Measurements from ENCODE around the gene KCNIP2.
A peak's percentile ranks its signal among the peaks of the same experiment; 100 is the strongest.

Gene KCNIP2

GRCh38 chr10:101851411-101852116 lies 8.0 kb upstream of the KCNIP2 start:
- no peaks in the 10 kb centered on the region for H3K27me3 ChIP-seq (ENCODE audit: control insufficient read depth in 5 of 5, insufficient read depth in 4 of 5, low read length in 5 of 5)
- H3K9me3 ChIP-seq (ENCODE audit: control insufficient read depth in 5 of 5, low read length in 5 of 5) = no peaks in the 10 kb centered on the region
- H3K9ac ChIP-seq (ENCODE audit: low read length in 5 of 5) = no peak overlapping the region
- peaks cover 0 to 12% (median 4%) of the 10 kb centered on the region in 5 donors for H3K36me3 ChIP-seq (ENCODE audit: control insufficient read depth in 5 of 5, insufficient read depth in 5 of 5, low read length in 5 of 5)
- peaks cover 8 to 89% (median 65%) of the 10 kb centered on the region in 5 donors for H3K4me1 ChIP-seq (ENCODE audit: control insufficient read depth in 5 of 5, insufficient read depth in 5 of 5, low read length in 5 of 5)
- H3K4me3 ChIP-seq (ENCODE audit: low read depth in 1 of 5, low read length in 5 of 5) = peak overlapping the region in 3 of 5 donors; percentile 29 to 49 (median 30)
- peak overlapping the region; percentile 25 for H3K27ac ChIP-seq (ENCODE audit: low read depth, low read length)

- no peak overlapping the region for H3K9ac ChIP-seq (ENCODE audit: low read length in 5 of 5)
- H3K9me3 ChIP-seq (ENCODE audit: control insufficient read depth in 5 of 5, low read length in 5 of 5) = no peaks in the 10 kb centered on the region
- H3K4me3 ChIP-seq (ENCODE audit: low read depth in 1 of 5, low read length in 5 of 5) = no peak overlapping the region
- H3K4me1 ChIP-seq (ENCODE audit: control insufficient read depth in 5 of 5, insufficient read depth in 5 of 5, low read length in 5 of 5) = peaks cover 8 to 85% (median 68%) of the 10 kb centered on the region in 5 donors
- peaks cover 0 to 13% (median 6%) of the 10 kb centered on the region in 5 donors for H3K36me3 ChIP-seq (ENCODE audit: control insufficient read depth in 5 of 5, insufficient read depth in 5 of 5, low read length in 5 of 5)
- H3K27me3 ChIP-seq (ENCODE audit: control insufficient read depth in 5 of 5, insufficient read depth in 4 of 5, low read length in 5 of 5) = no peaks in the 10 kb centered on the region
- no peak overlapping the region for H3K27ac ChIP-seq (ENCODE audit: low read depth, low read length)
Observed at GRCh38 chr10:101850749-101851148, 7.1 kb upstream of the KCNIP2 start.

DNA sequence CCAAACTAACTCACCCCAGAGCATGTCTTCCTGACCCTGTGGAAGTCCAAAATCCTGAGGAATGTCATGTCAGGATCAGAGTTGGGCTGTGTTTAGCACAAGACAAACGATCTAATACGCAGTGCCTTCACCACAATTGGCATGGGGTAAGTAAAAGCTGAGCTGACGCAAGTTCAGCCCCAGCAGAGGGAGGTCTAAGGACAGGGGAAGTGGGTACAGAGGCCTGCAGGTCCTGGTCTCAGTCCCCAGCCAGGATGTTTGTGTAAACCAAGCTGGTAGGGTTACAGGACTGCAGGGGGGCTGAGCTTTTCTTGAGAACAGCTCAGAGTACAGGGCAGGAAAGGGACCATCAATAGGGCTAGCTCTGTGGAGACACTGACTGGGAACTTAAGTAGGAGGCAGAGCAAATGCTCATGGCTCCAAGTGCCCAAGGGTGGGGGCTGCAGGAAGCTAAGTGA lies 5.3 kb upstream of the KCNIP2 start:
- peaks cover 8 to 98% (median 85%) of the 10 kb centered on the region in 5 donors for H3K4me1 ChIP-seq (ENCODE audit: control insufficient read depth in 5 of 5, insufficient read depth in 5 of 5, low read length in 5 of 5)
- H3K27ac ChIP-seq (ENCODE audit: low read depth, low read length) = peak overlapping the region; percentile 42
- H3K9ac ChIP-seq (ENCODE audit: low read length in 5 of 5) = peak overlapping the region in 3 of 5 donors; percentile 0 to 44 (median 16)
- peak overlapping the region in 3 of 5 donors; percentile 6 to 39 (median 30) for H3K4me3 ChIP-seq (ENCODE audit: low read depth in 1 of 5, low read length in 5 of 5)
- no peaks in the 10 kb centered on the region for H3K27me3 ChIP-seq (ENCODE audit: control insufficient read depth in 5 of 5, insufficient read depth in 4 of 5, low read length in 5 of 5)
- no peaks in the 10 kb centered on the region for H3K9me3 ChIP-seq (ENCODE audit: control insufficient read depth in 5 of 5, low read length in 5 of 5)
- H3K36me3 ChIP-seq (ENCODE audit: control insufficient read depth in 5 of 5, insufficient read depth in 5 of 5, low read length in 5 of 5) = peaks cover 0 to 15% (median 9%) of the 10 kb centered on the region in 5 donors

DNA sequence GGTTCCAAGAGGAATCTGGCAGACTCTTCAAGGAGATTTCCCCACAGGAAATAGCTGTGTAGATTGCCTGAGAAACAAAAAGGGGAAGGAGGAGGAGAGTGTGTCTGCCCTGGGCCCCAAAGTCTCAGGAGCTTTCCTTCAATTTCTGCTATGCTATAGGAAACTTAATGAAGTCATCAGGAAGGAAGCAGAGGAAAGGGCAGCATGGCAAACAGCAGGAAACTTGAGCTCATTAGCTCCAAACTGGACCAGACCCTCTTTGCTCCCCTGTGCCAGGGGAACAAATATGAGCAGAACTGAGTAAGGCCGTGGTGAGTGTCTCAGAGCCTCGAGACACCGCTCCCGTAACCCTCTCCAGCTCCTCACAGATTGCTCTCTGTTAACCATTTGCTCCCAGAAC lies 4.8 kb upstream of the KCNIP2 start:
- Histone ChIP-seq H3K9ac (ENCODE audit: low read length in 5 of 5) (peak overlapping the region in 3 of 5 donors; percentile 0 to 44 (median 16)), H3K27ac (ENCODE audit: low read depth, low read length) (peak overlapping the region; percentile 42), H3K36me3 (ENCODE audit: control insufficient read depth in 5 of 5, insufficient read depth in 5 of 5, low read length in 5 of 5) (peaks cover 0 to 15% (median 9%) of the 10 kb centered on the region in 5 donors), H3K9me3 (ENCODE audit: control insufficient read depth in 5 of 5, low read length in 5 of 5) (no peaks in the 10 kb centered on the region), H3K4me1 (ENCODE audit: control insufficient read depth in 5 of 5, insufficient read depth in 5 of 5, low read length in 5 of 5) (peaks cover 8 to 94% (median 83%) of the 10 kb centered on the region in 5 donors), H3K4me3 (ENCODE audit: low read depth in 1 of 5, low read length in 5 of 5) (peak overlapping the region in 3 of 5 donors; percentile 6 to 39 (median 30)), H3K27me3 (ENCODE audit: control insufficient read depth in 5 of 5, insufficient read depth in 4 of 5, low read length in 5 of 5) (no peaks in the 10 kb centered on the region)

GRCh38 chr10:101845893-101846292 lies 2.3 kb upstream of the KCNIP2 start:
- Histone ChIP-seq H3K4me1 (ENCODE audit: control insufficient read depth in 5 of 5, insufficient read depth in 5 of 5, low read length in 5 of 5) (peaks cover 8 to 84% (median 78%) of the 10 kb centered on the region in 5 donors), H3K27ac (ENCODE audit: low read depth, low read length) (no peak overlapping the region), H3K9me3 (ENCODE audit: control insufficient read depth in 5 of 5, low read length in 5 of 5) (no peaks in the 10 kb centered on the region), H3K9ac (ENCODE audit: low read length in 5 of 5) (peak overlapping the region in 1 of 5 donors; percentile 15), H3K4me3 (ENCODE audit: low read depth in 1 of 5, low read length in 5 of 5) (no peak overlapping the region), H3K27me3 (ENCODE audit: control insufficient read depth in 5 of 5, insufficient read depth in 4 of 5, low read length in 5 of 5) (no peaks in the 10 kb centered on the region), H3K36me3 (ENCODE audit: control insufficient read depth in 5 of 5, insufficient read depth in 5 of 5, low read length in 5 of 5) (peaks cover 0 to 14% (median 9%) of the 10 kb centered on the region in 5 donors)

GRCh38 chr10:101841826-101842225 lies 1.8 kb downstream of the KCNIP2 start:
- Histone ChIP-seq H3K9me3 (ENCODE audit: control insufficient read depth in 5 of 5, low read length in 5 of 5) (no peaks in the 10 kb centered on the region), H3K27me3 (ENCODE audit: control insufficient read depth in 5 of 5, insufficient read depth in 4 of 5, low read length in 5 of 5) (no peaks in the 10 kb centered on the region), H3K9ac (ENCODE audit: low read length in 5 of 5) (peak overlapping the region in 3 of 5 donors; percentile 68 to 81 (median 78)), H3K27ac (ENCODE audit: low read depth, low read length) (peak overlapping the region; percentile 75), H3K4me3 (ENCODE audit: low read depth in 1 of 5, low read length in 5 of 5) (peak overlapping the region; percentile 52 to 96 (median 84)), H3K4me1 (ENCODE audit: control insufficient read depth in 5 of 5, insufficient read depth in 5 of 5, low read length in 5 of 5) (peaks cover 4 to 77% (median 69%) of the 10 kb centered on the region in 5 donors), H3K36me3 (ENCODE audit: control insufficient read depth in 5 of 5, insufficient read depth in 5 of 5, low read length in 5 of 5) (peaks cover 0 to 6% (median 4%) of the 10 kb centered on the region in 5 donors)

DNA sequence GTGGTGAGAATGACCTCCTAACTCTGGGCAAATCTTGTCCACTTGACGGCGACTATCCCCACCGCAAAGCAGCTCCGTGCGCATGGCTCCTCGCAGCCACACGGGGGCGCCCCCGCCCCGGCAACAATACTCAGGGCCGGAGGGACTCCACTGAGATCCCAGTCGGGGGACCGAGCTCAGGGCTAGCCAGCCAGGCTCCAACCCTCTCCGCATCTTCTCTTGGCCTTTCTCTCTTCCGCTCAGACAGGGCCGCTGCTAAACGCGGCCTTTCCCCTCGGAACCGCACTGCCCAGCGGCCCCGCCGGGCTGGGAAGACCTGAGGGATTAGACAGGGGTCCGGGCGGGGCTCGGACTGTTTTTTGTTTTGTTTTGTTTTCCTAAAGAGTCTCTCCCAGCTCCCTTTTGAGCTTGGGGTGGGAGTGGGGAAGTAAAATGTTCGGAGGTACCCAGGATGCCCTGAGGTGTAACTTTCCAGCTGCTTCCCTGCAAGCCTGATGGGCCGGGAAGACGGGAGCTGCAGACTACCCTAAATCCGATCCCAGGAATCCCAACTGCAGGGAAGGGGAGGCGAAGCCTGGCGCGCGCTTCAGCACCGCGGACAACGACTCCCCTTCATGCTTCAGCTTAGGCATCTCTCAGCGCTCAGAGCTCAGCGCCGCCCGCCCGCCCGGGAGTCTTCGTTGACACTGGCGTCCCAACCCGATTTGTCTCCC lies 2.7 kb downstream of the KCNIP2 start:
- peak overlapping the region; percentile 52 to 96 (median 84) for H3K4me3 ChIP-seq (ENCODE audit: low read depth in 1 of 5, low read length in 5 of 5)

GRCh38 chr10:101840102-101840684 lies 3.4 kb downstream of the KCNIP2 start:
- Histone ChIP-seq H3K4me3 (ENCODE audit: low read depth in 1 of 5, low read length in 5 of 5) (peak overlapping the region; percentile 52 to 89 (median 84)), H3K27ac (ENCODE audit: low read depth, low read length) (no peak overlapping the region), H3K27me3 (ENCODE audit: control insufficient read depth in 5 of 5, insufficient read depth in 4 of 5, low read length in 5 of 5) (no peaks in the 10 kb centered on the region), H3K36me3 (ENCODE audit: control insufficient read depth in 5 of 5, insufficient read depth in 5 of 5, low read length in 5 of 5) (peaks cover 0 to 4% (median 0%) of the 10 kb centered on the region in 5 donors), H3K9me3 (ENCODE audit: control insufficient read depth in 5 of 5, low read length in 5 of 5) (no peaks in the 10 kb centered on the region), H3K4me1 (ENCODE audit: control insufficient read depth in 5 of 5, insufficient read depth in 5 of 5, low read length in 5 of 5) (peaks cover 4 to 79% (median 70%) of the 10 kb centered on the region in 5 donors), H3K9ac (ENCODE audit: low read length in 5 of 5) (peak overlapping the region in 2 of 5 donors; percentile 69 to 72)

More for the DNA sequence above, 2.7 kb downstream of the KCNIP2 start:
- Histone ChIP-seq H3K9me3 (ENCODE audit: control insufficient read depth in 5 of 5, low read length in 5 of 5) (no peaks in the 10 kb centered on the region), H3K27me3 (ENCODE audit: control insufficient read depth in 5 of 5, insufficient read depth in 4 of 5, low read length in 5 of 5) (no peaks in the 10 kb centered on the region), H3K9ac (ENCODE audit: low read length in 5 of 5) (peak overlapping the region in 2 of 5 donors; percentile 72 to 81), H3K36me3 (ENCODE audit: control insufficient read depth in 5 of 5, insufficient read depth in 5 of 5, low read length in 5 of 5) (peaks cover 0 to 5% (median 3%) of the 10 kb centered on the region in 5 donors), H3K4me1 (ENCODE audit: control insufficient read depth in 5 of 5, insufficient read depth in 5 of 5, low read length in 5 of 5) (peaks cover 4 to 79% (median 70%) of the 10 kb centered on the region in 5 donors), H3K27ac (ENCODE audit: low read depth, low read length) (no peak overlapping the region)

DNA sequence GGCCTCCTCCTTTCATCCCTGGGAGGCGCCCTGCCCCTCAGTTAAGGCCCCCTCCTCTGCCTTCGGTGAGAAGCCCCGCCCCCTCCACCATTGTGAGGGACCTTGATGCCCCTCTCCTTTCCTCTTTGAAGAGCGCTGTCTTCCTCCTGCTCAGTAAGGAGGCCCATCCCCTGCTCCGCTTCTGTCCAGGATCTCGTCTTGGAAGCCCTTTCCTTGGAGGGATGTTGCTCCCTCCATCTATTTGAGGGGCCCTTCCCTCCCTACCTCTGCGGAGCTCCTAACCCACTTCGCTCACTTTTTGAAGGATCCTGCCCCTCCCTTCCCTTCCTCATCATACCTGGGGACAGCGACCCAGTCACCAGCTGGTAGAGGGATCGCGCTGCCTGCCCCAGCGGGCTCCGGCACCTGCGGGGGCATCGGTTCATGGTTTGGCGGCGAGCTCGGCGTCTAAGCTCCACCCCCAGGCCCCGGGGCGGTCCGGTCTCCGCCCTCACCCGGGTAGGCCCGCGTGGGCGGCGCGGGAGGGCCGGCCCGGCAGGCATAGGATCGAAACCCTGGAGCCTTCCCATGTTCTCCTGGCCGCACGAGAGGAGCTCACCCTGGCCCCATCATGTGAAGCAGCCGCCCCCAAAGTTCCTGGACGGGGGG lies 4.1 kb downstream of the KCNIP2 start:
- Histone ChIP-seq H3K4me1 (ENCODE audit: control insufficient read depth in 5 of 5, insufficient read depth in 5 of 5, low read length in 5 of 5) (peaks cover 4 to 79% (median 70%) of the 10 kb centered on the region in 5 donors), H3K36me3 (ENCODE audit: control insufficient read depth in 5 of 5, insufficient read depth in 5 of 5, low read length in 5 of 5) (peaks cover 0 to 7% (median 0%) of the 10 kb centered on the region in 5 donors), H3K4me3 (ENCODE audit: low read depth in 1 of 5, low read length in 5 of 5) (peak overlapping the region; percentile 33 to 72 (median 71)), H3K27me3 (ENCODE audit: control insufficient read depth in 5 of 5, insufficient read depth in 4 of 5, low read length in 5 of 5) (no peaks in the 10 kb centered on the region), H3K27ac (ENCODE audit: low read depth, low read length) (no peak overlapping the region), H3K9ac (ENCODE audit: low read length in 5 of 5) (peak overlapping the region in 3 of 5 donors; percentile 20 to 66 (median 54)), H3K9me3 (ENCODE audit: control insufficient read depth in 5 of 5, low read length in 5 of 5) (no peaks in the 10 kb centered on the region)
